Nephron progenitor cell (in vitro differentiated cells): Measurements from ENCODE around the gene DEFB132.

Experiments used
- DNase-seq: peaks from one replicate; pipeline ENCODE4 v3.0.0; 2021
- H3K27ac Mint-ChIP-seq: 2 replicates; pipeline ENCODE4 v1.8.0; 2021; ENCODE audit warnings: mild to moderate bottlenecking, moderate library complexity, mixed read lengths
- H3K27me3 Mint-ChIP-seq: 2 replicates; pipeline ENCODE4 v1.8.0; 2021; ENCODE audit warnings: mild to moderate bottlenecking, low read depth, mixed read lengths; ENCODE audit not compliant: poor library complexity
- H3K36me3 Mint-ChIP-seq: 2 replicates; pipeline ENCODE4 v1.8.0; 2021; ENCODE audit warnings: low read depth, mixed read lengths
- H3K4me1 Mint-ChIP-seq: 2 replicates; pipeline ENCODE4 v1.8.0; 2021; ENCODE audit warnings: mixed read lengths
- H3K4me3 Mint-ChIP-seq: 2 replicates; pipeline ENCODE4 v1.8.0; 2021; ENCODE audit warnings: mild to moderate bottlenecking, moderate library complexity, mixed read lengths
- H3K9me3 Mint-ChIP-seq: 2 replicates; pipeline ENCODE4 v1.8.0; 2021; ENCODE audit warnings: mild to moderate bottlenecking, moderate library complexity, mixed read lengths
- CTCF ChIP-seq: fragments of 200-600 bp; sonication (generic); IDR thresholded peaks from 2 replicates; pipeline ENCODE4 v1.5.0; 2021; ENCODE audit warnings: antibody characterized with exemption

The DEFB132 gene

GRCh38 chr20:295804-296203 is 38.3 kb downstream of the DEFB132 start:
- H3K27ac Mint-ChIP-seq: peak overlapping the region; percentile 4
- peaks cover 52% of the 10 kb centered on the region for H3K4me1 Mint-ChIP-seq
- H3K4me3 Mint-ChIP-seq: peak overlapping the region; percentile 98
- H3K27me3 Mint-ChIP-seq: peaks cover 2% of the 10 kb centered on the region
- no peak for DNase-seq
- peaks cover 5% of the 10 kb centered on the region for H3K9me3 Mint-ChIP-seq
- H3K36me3 Mint-ChIP-seq: peaks cover 5% of the 10 kb centered on the region
- no peak for TF ChIP-seq CTCF

GRCh38 chr20:297098-297924 is 39.8 kb downstream of the DEFB132 start, which contains the start of gene ZCCHC3:
TSS of gene ZCCHC3 (plus strand) at chr20:297570. CDS start at chr20:297587, 17 bp downstream.
- Mint-ChIP-seq H3K36me3 (peaks cover 11% of the 10 kb centered on the region), H3K4me3 (peak within 1 kb of the TSS; percentile 100), H3K27ac (peak within 1 kb of the TSS; percentile 99), H3K4me1 (peaks cover 67% of the 10 kb centered on the region), H3K27me3 (peaks cover 5% of the 10 kb centered on the region), H3K9me3 (peaks cover 5% of the 10 kb centered on the region)
- no peak for TF ChIP-seq CTCF
- DNase-seq: peak; percentile 86

GRCh38 chr20:297925-298775 is 40.6 kb downstream of the DEFB132 start:
- Mint-ChIP-seq H3K9me3 (peaks cover 9% of the 10 kb centered on the region), H3K36me3 (peaks cover 20% of the 10 kb centered on the region), H3K4me1 (peaks cover 76% of the 10 kb centered on the region), H3K27me3 (peaks cover 6% of the 10 kb centered on the region), H3K27ac (peak overlapping the region; percentile 96), H3K4me3 (peak overlapping the region; percentile 100)
- peak; percentile 40 for DNase-seq
- TF ChIP-seq CTCF: no peak

- Mint-ChIP-seq H3K4me1 (peaks cover 82% of the 10 kb centered on the region), H3K27ac (no peak overlapping the region), H3K9me3 (peaks cover 14% of the 10 kb centered on the region), H3K36me3 (peaks cover 27% of the 10 kb centered on the region), H3K27me3 (peaks cover 6% of the 10 kb centered on the region), H3K4me3 (peak overlapping the region; percentile 100)
- DNase-seq: no peak
- TF ChIP-seq CTCF: no peak
Observed at GRCh38 chr20:298776-299391, 41.4 kb downstream of the DEFB132 start.

- no peak for DNase-seq
- peaks cover 85% of the 10 kb centered on the region for H3K4me1 Mint-ChIP-seq
Observed at GRCh38 chr20:300345-300990, 42.9 kb downstream of the DEFB132 start.

More at GRCh38 chr20:300345-300990, 42.9 kb downstream of the DEFB132 start:
- peak overlapping the region; percentile 99 for H3K27ac Mint-ChIP-seq
- no peak for TF ChIP-seq CTCF
- peaks cover 15% of the 10 kb centered on the region for H3K9me3 Mint-ChIP-seq
- H3K4me3 Mint-ChIP-seq: peak overlapping the region; percentile 100
- H3K27me3 Mint-ChIP-seq: peaks cover 6% of the 10 kb centered on the region
- peaks cover 33% of the 10 kb centered on the region for H3K36me3 Mint-ChIP-seq
